Measurements from ENCODE around the gene OR4M1. TPM values are rescaled to one million over a fixed set of nuclear protein-coding genes. Genes with fewer than 3 reads are reported as not detected.
"Not testable (repeated sequence)": the region's sequence is repeated elsewhere in the genome, so short reads cannot be mapped to it uniquely, and the experiment has no call there.

Gene OR4M1
- polyA plus RNA-seq, 1 donor: not detected

- not testable (repeated sequence) for H3K4me3 ChIP-seq (ENCODE audit: low read length); H3K9me3 ChIP-seq (ENCODE audit: control insufficient read depth, low read depth, low read length); H3K27ac ChIP-seq (ENCODE audit: low read length); H3K36me3 ChIP-seq (ENCODE audit: control insufficient read depth, insufficient read depth, low read length); H3K4me1 ChIP-seq (ENCODE audit: control insufficient read depth, insufficient read depth, low read length); H3K27me3 ChIP-seq (ENCODE audit: control insufficient read depth, insufficient read depth, low read length); DNase-seq
- WGBS (ENCODE audit: insufficient coverage, low lambda C conversion rate): 71% methylated on average over 4 of the region's 16 CpGs
These were observed 12.5 kb downstream of the OR4M1 start for GRCh38 chr14:19785848-19786247.

GRCh38 chr14:19787318-19787717 is 14.0 kb downstream of the OR4M1 start:
- not testable (repeated sequence) for H3K4me3 ChIP-seq (ENCODE audit: low read length); DNase-seq; H3K36me3 ChIP-seq (ENCODE audit: control insufficient read depth, insufficient read depth, low read length); H3K27me3 ChIP-seq (ENCODE audit: control insufficient read depth, insufficient read depth, low read length); H3K27ac ChIP-seq (ENCODE audit: low read length); H3K9me3 ChIP-seq (ENCODE audit: control insufficient read depth, low read depth, low read length); H3K4me1 ChIP-seq (ENCODE audit: control insufficient read depth, insufficient read depth, low read length)
- WGBS (ENCODE audit: insufficient coverage, low lambda C conversion rate): 92% methylated on average over 2 of the region's 6 CpGs

GRCh38 chr14:19788150-19788549 is 14.8 kb downstream of the OR4M1 start:
- not testable (repeated sequence) for H3K36me3 ChIP-seq (ENCODE audit: control insufficient read depth, insufficient read depth, low read length); DNase-seq; H3K4me1 ChIP-seq (ENCODE audit: control insufficient read depth, insufficient read depth, low read length); H3K9me3 ChIP-seq (ENCODE audit: control insufficient read depth, low read depth, low read length); H3K27ac ChIP-seq (ENCODE audit: low read length); H3K4me3 ChIP-seq (ENCODE audit: low read length); H3K27me3 ChIP-seq (ENCODE audit: control insufficient read depth, insufficient read depth, low read length)
- WGBS (ENCODE audit: insufficient coverage, low lambda C conversion rate): no CpG with 5 or more reads among the region's 7 CpGs

- not testable (repeated sequence) for H3K36me3 ChIP-seq (ENCODE audit: control insufficient read depth, insufficient read depth, low read length); H3K27me3 ChIP-seq (ENCODE audit: control insufficient read depth, insufficient read depth, low read length); H3K4me3 ChIP-seq (ENCODE audit: low read length); H3K27ac ChIP-seq (ENCODE audit: low read length); H3K9me3 ChIP-seq (ENCODE audit: control insufficient read depth, low read depth, low read length); DNase-seq; H3K4me1 ChIP-seq (ENCODE audit: control insufficient read depth, insufficient read depth, low read length)
- WGBS (ENCODE audit: insufficient coverage, low lambda C conversion rate): 50% methylated on average over 2 of the region's 10 CpGs
These were observed 23.3 kb downstream of the OR4M1 start for GRCh38 chr14:19796520-19797108.

GRCh38 chr14:19799880-19800279 is 26.6 kb downstream of the OR4M1 start:
- DNase-seq: no peak
- Histone ChIP-seq H3K9me3 (ENCODE audit: control insufficient read depth, low read depth, low read length) (peaks cover 7% of the 10 kb centered on the region), H3K27ac (ENCODE audit: low read length) (no peak overlapping the region), H3K4me3 (ENCODE audit: low read length) (no peak overlapping the region), H3K27me3 (ENCODE audit: control insufficient read depth, insufficient read depth, low read length) (no peaks in the 10 kb centered on the region), H3K4me1 (ENCODE audit: control insufficient read depth, insufficient read depth, low read length) (no peaks in the 10 kb centered on the region), H3K36me3 (ENCODE audit: control insufficient read depth, insufficient read depth, low read length) (no peaks in the 10 kb centered on the region)
- WGBS (ENCODE audit: insufficient coverage, low lambda C conversion rate): no CpG with 5 or more reads among the region's 5 CpGs

GRCh38 chr14:19800282-19801117 is 27.2 kb downstream of the OR4M1 start:
- peaks cover 7% of the 10 kb centered on the region for H3K9me3 ChIP-seq (ENCODE audit: control insufficient read depth, low read depth, low read length)
- 89% methylated on average over 3 of the region's 17 CpGs for WGBS (ENCODE audit: insufficient coverage, low lambda C conversion rate)

GRCh38 chr14:19801118-19801464 is 27.8 kb downstream of the OR4M1 start:
- Histone ChIP-seq H3K27ac (ENCODE audit: low read length) (no peak overlapping the region), H3K36me3 (ENCODE audit: control insufficient read depth, insufficient read depth, low read length) (no peaks in the 10 kb centered on the region), H3K4me1 (ENCODE audit: control insufficient read depth, insufficient read depth, low read length) (no peaks in the 10 kb centered on the region), H3K4me3 (ENCODE audit: low read length) (no peak overlapping the region), H3K27me3 (ENCODE audit: control insufficient read depth, insufficient read depth, low read length) (no peaks in the 10 kb centered on the region), H3K9me3 (ENCODE audit: control insufficient read depth, low read depth, low read length) (peaks cover 7% of the 10 kb centered on the region)
- DNase-seq: no peak
- no CpG with 5 or more reads among the region's 13 CpGs for WGBS (ENCODE audit: insufficient coverage, low lambda C conversion rate)

More at GRCh38 chr14:19800282-19801117, 27.2 kb downstream of the OR4M1 start:
- DNase-seq: no peak
- no peak overlapping the region for H3K4me3 ChIP-seq (ENCODE audit: low read length)
- no peaks in the 10 kb centered on the region for H3K36me3 ChIP-seq (ENCODE audit: control insufficient read depth, insufficient read depth, low read length)
- H3K4me1 ChIP-seq (ENCODE audit: control insufficient read depth, insufficient read depth, low read length): no peaks in the 10 kb centered on the region
- no peaks in the 10 kb centered on the region for H3K27me3 ChIP-seq (ENCODE audit: control insufficient read depth, insufficient read depth, low read length)
- H3K27ac ChIP-seq (ENCODE audit: low read length): no peak overlapping the region

GRCh38 chr14:19803470-19803869 is 30.2 kb downstream of the OR4M1 start, which contains the start of gene OR4N2:
Gene OR4N2 (plus strand): TSS chr14:19803770. CDS start chr14:19827449, 23,679 bp downstream.
- WGBS (ENCODE audit: insufficient coverage, low lambda C conversion rate): no CpG with 5 or more reads among the region's 1 CpG

GRCh38 chr14:19813171-19813920 is 40.0 kb downstream of the OR4M1 start:
- not testable (repeated sequence) for H3K36me3 ChIP-seq (ENCODE audit: control insufficient read depth, insufficient read depth, low read length); H3K9me3 ChIP-seq (ENCODE audit: control insufficient read depth, low read depth, low read length); H3K27ac ChIP-seq (ENCODE audit: low read length); H3K4me1 ChIP-seq (ENCODE audit: control insufficient read depth, insufficient read depth, low read length); H3K27me3 ChIP-seq (ENCODE audit: control insufficient read depth, insufficient read depth, low read length); H3K4me3 ChIP-seq (ENCODE audit: low read length); DNase-seq
- 44% methylated on average over 3 of the region's 4 CpGs for WGBS (ENCODE audit: insufficient coverage, low lambda C conversion rate)

More at GRCh38 chr14:19803470-19803869, 30.2 kb downstream of the OR4M1 start, which contains the start of gene OR4N2:
- not testable (repeated sequence) for H3K4me1 ChIP-seq (ENCODE audit: control insufficient read depth, insufficient read depth, low read length); DNase-seq; H3K4me3 ChIP-seq (ENCODE audit: low read length); H3K9me3 ChIP-seq (ENCODE audit: control insufficient read depth, low read depth, low read length); H3K27me3 ChIP-seq (ENCODE audit: control insufficient read depth, insufficient read depth, low read length); H3K27ac ChIP-seq (ENCODE audit: low read length); H3K36me3 ChIP-seq (ENCODE audit: control insufficient read depth, insufficient read depth, low read length)

- H3K4me3 ChIP-seq (ENCODE audit: low read length); H3K9me3 ChIP-seq (ENCODE audit: control insufficient read depth, low read depth, low read length); H3K4me1 ChIP-seq (ENCODE audit: control insufficient read depth, insufficient read depth, low read length); H3K27me3 ChIP-seq (ENCODE audit: control insufficient read depth, insufficient read depth, low read length); H3K36me3 ChIP-seq (ENCODE audit: control insufficient read depth, insufficient read depth, low read length); H3K27ac ChIP-seq (ENCODE audit: low read length); DNase-seq: not testable (repeated sequence)
- 75% methylated on average over 1 of the region's 1 CpG for WGBS (ENCODE audit: insufficient coverage, low lambda C conversion rate)
These were observed 46.6 kb downstream of the OR4M1 start for GRCh38 chr14:19819879-19820278.

All from large intestine (tissue), 3 donors.